Common myeloid progenitor, CD34-positive (primary cell): ENCODE measurements around the gene GAA.

ENCODE experiments used
- CTCF ChIA-PET: fragments of 350-600 bp; sonication (Branson Sonifier 250); formaldehyde crosslinking; loops from one replicate; lab custom pipeline; 2021; ENCODE audit warnings: antibody characterized with exemption; lab: Charles Lee
- POLR2A ChIA-PET: fragments of 350-600 bp; sonication (Branson Sonifier 250); formaldehyde crosslinking; loops from one replicate; lab custom pipeline; 2021; ENCODE audit warnings: antibody characterized with exemption; lab: Charles Lee
- DNase-seq, 3 donors: peaks; one replicate each; pipeline versions ENCODE4 v3.0.0 to v3.0.0-alpha.2; 2013
- H3K27ac ChIP-seq, 2 experiments: 1 replicate in 1 of 2; 2 replicates in 1 of 2; pipeline ENCODE4 v1.7.0; 2013; ENCODE audit warnings: inconsistent platforms in 2 of 2, low read length in 2 of 2, mild to moderate bottlenecking in 2 of 2, low read depth in 1 of 2, moderate library complexity in 1 of 2; ENCODE audit not compliant: severe bottlenecking in 2 of 2, insufficient read depth in 1 of 2, poor library complexity in 1 of 2
- H3K27me3 ChIP-seq, 5 experiments: replicated peaks in 2 of 5; 1 replicate in 3 of 5; 2 replicates in 2 of 5; pipeline versions ENCODE4 v1.6.1 to v1.7.0; 2013; ENCODE audit warnings: low read length in 4 of 5, mild to moderate bottlenecking in 2 of 5, moderate library complexity in 2 of 5, inconsistent platforms in 1 of 5; ENCODE audit not compliant: insufficient read depth in 5 of 5, control insufficient read depth in 4 of 5
- H3K36me3 ChIP-seq, 4 experiments: 1 replicate in 2 of 4; 2 replicates in 2 of 4; pipeline versions ENCODE4 v1.6.1 to v1.7.0; 2013; ENCODE audit warnings: low read length in 3 of 4, control low read depth in 1 of 4, mild to moderate bottlenecking in 1 of 4; ENCODE audit not compliant: control insufficient read depth in 4 of 4, insufficient read depth in 4 of 4
- H3K4me1 ChIP-seq, 4 experiments: 1 replicate in 3 of 4; 2 replicates in 1 of 4; pipeline versions ENCODE4 v1.6.1 to v1.7.1; 2013; ENCODE audit warnings: low read length in 3 of 4, mild to moderate bottlenecking in 3 of 4, control low read depth in 1 of 4, inconsistent platforms in 1 of 4, moderate library complexity in 1 of 4; ENCODE audit not compliant: control insufficient read depth in 4 of 4, insufficient read depth in 4 of 4; ENCODE audit errors: control extremely low read depth in 1 of 4
- H3K4me3 ChIP-seq, 7 experiments: 1 replicate in 4 of 7; 2 replicates in 3 of 7; pipeline versions ENCODE4 v1.5.1 to v1.7.0; 2013; ENCODE audit warnings: mild to moderate bottlenecking in 7 of 7, low read length in 6 of 7, moderate library complexity in 6 of 7, inconsistent platforms in 2 of 7, low read depth in 2 of 7, control low read depth in 1 of 7; ENCODE audit not compliant: insufficient read depth in 4 of 7, control insufficient read depth in 1 of 7; ENCODE audit errors: extremely low read depth in 1 of 7
- H3K9me3 ChIP-seq, 5 experiments: 1 replicate in 4 of 5; 2 replicates in 1 of 5; pipeline versions ENCODE4 v1.6.1 to v1.7.1; 2013; ENCODE audit warnings: low read length in 4 of 5, mild to moderate bottlenecking in 2 of 5, inconsistent platforms in 1 of 5, low read depth in 1 of 5, moderate library complexity in 1 of 5; ENCODE audit not compliant: control insufficient read depth in 4 of 5, insufficient read depth in 2 of 5; ENCODE audit errors: control extremely low read depth in 1 of 5
- WGBS: methylation state at CpG from one replicate; pipeline ENCODE4 v1.1.5; 2013; ENCODE audit not compliant: insufficient coverage; 5-methylcytosine and 5-hydroxymethylcytosine counted together

Gene GAA

GRCh38 chr17:80166446-80166845 is 65.1 kb downstream of the GAA start:
- no peak overlapping the region for H3K27ac ChIP-seq
- no peak overlapping the region for H3K4me3 ChIP-seq
- DNase-seq: no peak
- no peaks in the 10 kb centered on the region for H3K4me1 ChIP-seq
- H3K27me3 ChIP-seq: no peaks in the 10 kb centered on the region
- no peaks in the 10 kb centered on the region for H3K9me3 ChIP-seq
- no peaks in the 10 kb centered on the region for H3K36me3 ChIP-seq
- CTCF ChIA-PET: interaction anchor here (0.8 kb wide), 1 partner anchor 9 kb away, joined by 3 read pairs; no protein-coding TSS in a partner anchor
- WGBS: 94% methylated on average over 6 of the region's 6 CpGs
- POLR2A ChIA-PET: no interaction called here

DNA sequence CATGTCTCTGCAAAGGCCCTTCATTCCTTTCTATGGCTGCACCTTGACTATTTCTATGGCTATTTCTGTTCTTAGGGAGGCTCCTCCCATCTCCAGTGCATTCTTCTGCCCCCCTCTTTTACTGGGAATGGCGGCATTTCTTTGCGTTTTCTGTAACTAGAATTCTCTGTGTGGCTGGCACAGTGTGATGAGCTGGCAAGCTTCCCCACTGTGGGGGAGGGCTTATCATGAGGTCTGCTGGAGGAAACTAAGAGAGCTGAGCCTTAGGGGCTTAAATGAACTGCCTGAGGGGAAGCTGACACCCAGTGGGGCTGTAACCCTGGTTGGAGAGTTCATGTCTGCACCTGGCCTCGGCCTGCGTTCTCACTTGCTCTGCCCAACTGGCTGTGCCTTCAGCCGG is 67.0 kb downstream of the GAA start:
- WGBS: 89% methylated on average over 5 of the region's 5 CpGs
- ChIA-PET POLR2A (no interaction called here), CTCF (no interaction called here)
- no peak overlapping the region for H3K27ac ChIP-seq
- DNase-seq: no peak
- no peaks in the 10 kb centered on the region for H3K4me1 ChIP-seq
- H3K9me3 ChIP-seq: no peaks in the 10 kb centered on the region
- no peaks in the 10 kb centered on the region for H3K27me3 ChIP-seq
- no peak overlapping the region for H3K4me3 ChIP-seq
- no peaks in the 10 kb centered on the region for H3K36me3 ChIP-seq

DNA sequence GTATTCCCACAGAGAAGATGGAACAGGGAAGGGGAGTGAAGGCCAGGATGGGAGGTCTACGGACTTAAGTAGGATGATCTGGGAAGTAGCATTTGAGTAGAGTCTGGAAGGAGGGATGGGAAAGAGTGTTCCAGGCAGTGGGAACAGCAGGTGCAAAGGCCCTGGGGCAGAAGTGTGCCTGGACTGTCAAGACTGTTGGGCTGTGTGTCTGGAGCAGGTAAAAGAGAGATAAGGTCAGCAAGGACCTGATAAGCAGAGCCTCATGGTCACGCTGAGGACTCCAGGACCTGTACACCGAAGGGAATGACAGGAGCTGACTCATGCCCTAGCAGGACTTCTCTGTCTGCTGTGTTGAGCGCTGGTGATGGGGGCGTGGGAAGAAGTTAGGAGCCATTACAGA is 67.7 kb downstream of the GAA start:
- no peak overlapping the region for H3K4me3 ChIP-seq
- no peak for DNase-seq
- ChIA-PET CTCF (no interaction called here), POLR2A (no interaction called here)
- H3K27ac ChIP-seq: no peak overlapping the region
- WGBS: 96% methylated on average over 4 of the region's 5 CpGs
- H3K4me1 ChIP-seq: no peaks in the 10 kb centered on the region
- H3K27me3 ChIP-seq: no peaks in the 10 kb centered on the region
- no peaks in the 10 kb centered on the region for H3K36me3 ChIP-seq
- no peaks in the 10 kb centered on the region for H3K9me3 ChIP-seq
